Bronchial epithelial cell (primary cell): ENCODE results near the gene HSD17B14. TPM values are rescaled to one million over a fixed set of nuclear protein-coding genes. Genes with fewer than 3 reads are reported as not detected.

Experiments used
- DNase-seq: peaks from one replicate; pipeline ENCODE4 v3.0.0-alpha.2; 2010; ENCODE audit warnings: low read depth
- FAIRE-seq: peaks from 2 replicates; lab custom pipeline; 2011; peaks lifted over from hg19 to GRCh38; lab: Jason Lieb, UNC
- H3K27me3 ChIP-seq: 2 replicates; pipeline ENCODE4 v1.5.1; 2011; ENCODE audit warnings: low read length; ENCODE audit not compliant: control insufficient read depth, insufficient read depth
- H3K36me3 ChIP-seq: 2 replicates; pipeline ENCODE4 v1.5.1; 2011; ENCODE audit warnings: low read length; ENCODE audit not compliant: control insufficient read depth, insufficient read depth
- H3K4me3 ChIP-seq: 2 replicates; pipeline ENCODE4 v1.5.1; 2011; ENCODE audit warnings: mild to moderate bottlenecking, low read depth, low read length, control low read depth
- CTCF ChIP-seq: IDR thresholded peaks from 2 replicates; pipeline ENCODE4 v1.5.1; 2011; ENCODE audit warnings: mild to moderate bottlenecking, moderate library complexity, low read length, control low read depth, inconsistent platforms; ENCODE audit not compliant: insufficient read depth, severe bottlenecking
- total RNA-seq: library from RNA; depleted of rRNA; stranded (reverse); fragments of >200 nt; gene quantifications from 2 replicates; pipeline ENCODE4 v1.2.1, GENCODE V29; 2014

The HSD17B14 gene
- total RNA-seq, 1 donor from 2014 or later = 1.3 TPM

- TF ChIP-seq CTCF = no peak
- Histone ChIP-seq H3K36me3 (peaks cover 4% of the 10 kb centered on the region), H3K27me3 (no peaks in the 10 kb centered on the region), H3K4me3 (no peak overlapping the region)
- FAIRE-seq = no peak
- DNase-seq = no peak
Observed at GRCh38 chr19:48797103-48797502, 39.2 kb downstream of the HSD17B14 start.

GRCh38 chr19:48796298-48797083 lies 39.8 kb downstream of the HSD17B14 start:
- H3K27me3 ChIP-seq = no peaks in the 10 kb centered on the region
- FAIRE-seq = no peak

GRCh38 chr19:48795685-48796070 lies 40.6 kb downstream of the HSD17B14 start:
- no peak for TF ChIP-seq CTCF
- Histone ChIP-seq H3K36me3 (peaks cover 4% of the 10 kb centered on the region), H3K27me3 (no peaks in the 10 kb centered on the region), H3K4me3 (no peak overlapping the region)
- FAIRE-seq (no peak), DNase-seq (no peak)

More at GRCh38 chr19:48796298-48797083, 39.8 kb downstream of the HSD17B14 start:
- no peak for TF ChIP-seq CTCF
- no peak for DNase-seq
- H3K4me3 ChIP-seq = no peak overlapping the region
- H3K36me3 ChIP-seq = peaks cover 4% of the 10 kb centered on the region

GRCh38 chr19:48795055-48795684 lies 41.1 kb downstream of the HSD17B14 start:
- peak overlapping the region; percentile 39 for H3K4me3 ChIP-seq
- DNase-seq (peak; percentile 80), FAIRE-seq (peak; percentile 47)
- no peaks in the 10 kb centered on the region for H3K27me3 ChIP-seq
- H3K36me3 ChIP-seq = peaks cover 4% of the 10 kb centered on the region
- TF ChIP-seq CTCF = peak; percentile 95

GRCh38 chr19:48794291-48794690 lies 42.0 kb downstream of the HSD17B14 start:
- no peak for FAIRE-seq
- Histone ChIP-seq H3K36me3 (peaks cover 4% of the 10 kb centered on the region), H3K27me3 (no peaks in the 10 kb centered on the region), H3K4me3 (no peak overlapping the region)
- no peak for TF ChIP-seq CTCF
- no peak for DNase-seq
